ENCODE results near the gene SLC30A4. TPM values are rescaled to one million over a fixed set of nuclear protein-coding genes. Genes with fewer than 3 reads are reported as not detected.

SLC30A4 gene
- polyA plus RNA-seq, 3 donors = 0.05 to 0.21 (median 0.17) TPM

DNA sequence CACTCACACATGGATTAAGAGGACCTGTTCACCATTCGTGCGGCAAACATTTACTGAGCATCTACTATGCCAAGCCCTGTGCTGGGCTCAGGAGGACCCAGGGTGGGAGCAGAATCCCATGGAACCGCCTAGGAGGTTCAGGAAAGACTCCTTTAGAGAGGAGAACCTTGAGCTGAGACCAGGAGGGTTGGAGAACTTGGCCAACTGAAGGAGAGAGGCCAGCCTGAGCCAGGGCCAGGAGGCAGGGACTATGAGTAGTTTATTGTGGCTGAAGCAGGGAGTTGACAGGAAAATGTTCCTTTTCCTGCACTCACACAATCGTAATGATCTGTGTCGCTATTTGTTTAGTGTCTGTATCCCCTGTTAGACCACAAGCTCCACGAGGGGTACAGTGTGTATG is 71.3 kb downstream of the SLC30A4 start:
- 87% methylated on average over 3 of the region's 6 CpGs for WGBS (ENCODE audit: insufficient coverage)
- Histone ChIP-seq H3K36me3 (replicated peaks in 1 of 2; ENCODE audit: control insufficient read depth in 1 of 2, insufficient read depth in 2 of 2, low read length in 2 of 2) (no peaks in the 10 kb centered on the region), H2AFZ (ENCODE audit: insufficient read depth, low read depth, low read length, poor library complexity, severe bottlenecking) (no peak overlapping the region), H3K9me3 (replicated peaks in 1 of 2; ENCODE audit: control insufficient read depth in 1 of 2, insufficient read depth in 1 of 2, low read length in 2 of 2) (no peaks in the 10 kb centered on the region), H3K27ac (ENCODE audit: low read depth in 1 of 2, low read length in 2 of 2) (no peak overlapping the region), H3K9ac (ENCODE audit: insufficient read depth, low read length, poor library complexity, severe bottlenecking) (no peak overlapping the region), H3K79me2 (ENCODE audit: insufficient read depth, low read length) (no peaks in the 10 kb centered on the region), H3K27me3 (ENCODE audit: control insufficient read depth in 2 of 2, insufficient read depth in 2 of 2, low read length in 2 of 2) (peaks cover 0 to 7% of the 10 kb centered on the region in 2 donors), H4K20me1 (ENCODE audit: insufficient read depth, low read length) (no peaks in the 10 kb centered on the region), H3K4me1 (ENCODE audit: control insufficient read depth in 1 of 2, insufficient read depth in 2 of 2, low read length in 2 of 2) (peaks cover 39 to 47% of the 10 kb centered on the region in 2 donors), H3K4me2 (replicated peaks; ENCODE audit: extremely low read depth, low read length, poor library complexity, severe bottlenecking) (no peak overlapping the region), H3K4me3 (replicated peaks in 1 of 3; ENCODE audit: low read depth in 2 of 3, low read length in 3 of 3) (no peak overlapping the region)
- H3K9me3 Mint-ChIP-seq = peaks cover 0 to 2% (median 0%) of the 10 kb centered on the region in 7 donors
- peaks cover 3 to 25% of the 10 kb centered on the region in 2 donors for H3K36me3 Mint-ChIP-seq
- peaks cover 60% of the 10 kb centered on the region for H3K4me1 Mint-ChIP-seq
- TF ChIP-seq, protein P1, sequence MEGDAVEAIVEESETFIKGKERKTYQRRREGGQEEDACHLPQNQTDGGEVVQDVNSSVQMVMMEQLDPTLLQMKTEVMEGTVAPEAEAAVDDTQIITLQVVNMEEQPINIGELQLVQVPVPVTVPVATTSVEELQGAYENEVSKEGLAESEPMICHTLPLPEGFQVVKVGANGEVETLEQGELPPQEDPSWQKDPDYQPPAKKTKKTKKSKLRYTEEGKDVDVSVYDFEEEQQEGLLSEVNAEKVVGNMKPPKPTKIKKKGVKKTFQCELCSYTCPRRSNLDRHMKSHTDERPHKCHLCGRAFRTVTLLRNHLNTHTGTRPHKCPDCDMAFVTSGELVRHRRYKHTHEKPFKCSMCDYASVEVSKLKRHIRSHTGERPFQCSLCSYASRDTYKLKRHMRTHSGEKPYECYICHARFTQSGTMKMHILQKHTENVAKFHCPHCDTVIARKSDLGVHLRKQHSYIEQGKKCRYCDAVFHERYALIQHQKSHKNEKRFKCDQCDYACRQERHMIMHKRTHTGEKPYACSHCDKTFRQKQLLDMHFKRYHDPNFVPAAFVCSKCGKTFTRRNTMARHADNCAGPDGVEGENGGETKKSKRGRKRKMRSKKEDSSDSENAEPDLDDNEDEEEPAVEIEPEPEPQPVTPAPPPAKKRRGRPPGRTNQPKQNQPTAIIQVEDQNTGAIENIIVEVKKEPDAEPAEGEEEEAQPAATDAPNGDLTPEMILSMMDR (IDR thresholded peaks at IDR 0.05) = no peak
- H3K27ac Mint-ChIP-seq = peak overlapping the region in 4 of 7 donors; percentile 38 to 76 (median 44)
- no peak for DNase-seq
- H3K4me3 Mint-ChIP-seq = no peak overlapping the region
- H3K27me3 Mint-ChIP-seq (ENCODE audit: low read depth in 3 of 3) = peaks cover 27 to 39% (median 37%) of the 10 kb centered on the region in 3 donors
- intact Hi-C loops (cut with micrococcal nuclease) = loop anchor here (5.0 to 10.0 kb wide), 2 partner anchors 726 to 729 kb away; no protein-coding TSS in a partner anchor

DNA sequence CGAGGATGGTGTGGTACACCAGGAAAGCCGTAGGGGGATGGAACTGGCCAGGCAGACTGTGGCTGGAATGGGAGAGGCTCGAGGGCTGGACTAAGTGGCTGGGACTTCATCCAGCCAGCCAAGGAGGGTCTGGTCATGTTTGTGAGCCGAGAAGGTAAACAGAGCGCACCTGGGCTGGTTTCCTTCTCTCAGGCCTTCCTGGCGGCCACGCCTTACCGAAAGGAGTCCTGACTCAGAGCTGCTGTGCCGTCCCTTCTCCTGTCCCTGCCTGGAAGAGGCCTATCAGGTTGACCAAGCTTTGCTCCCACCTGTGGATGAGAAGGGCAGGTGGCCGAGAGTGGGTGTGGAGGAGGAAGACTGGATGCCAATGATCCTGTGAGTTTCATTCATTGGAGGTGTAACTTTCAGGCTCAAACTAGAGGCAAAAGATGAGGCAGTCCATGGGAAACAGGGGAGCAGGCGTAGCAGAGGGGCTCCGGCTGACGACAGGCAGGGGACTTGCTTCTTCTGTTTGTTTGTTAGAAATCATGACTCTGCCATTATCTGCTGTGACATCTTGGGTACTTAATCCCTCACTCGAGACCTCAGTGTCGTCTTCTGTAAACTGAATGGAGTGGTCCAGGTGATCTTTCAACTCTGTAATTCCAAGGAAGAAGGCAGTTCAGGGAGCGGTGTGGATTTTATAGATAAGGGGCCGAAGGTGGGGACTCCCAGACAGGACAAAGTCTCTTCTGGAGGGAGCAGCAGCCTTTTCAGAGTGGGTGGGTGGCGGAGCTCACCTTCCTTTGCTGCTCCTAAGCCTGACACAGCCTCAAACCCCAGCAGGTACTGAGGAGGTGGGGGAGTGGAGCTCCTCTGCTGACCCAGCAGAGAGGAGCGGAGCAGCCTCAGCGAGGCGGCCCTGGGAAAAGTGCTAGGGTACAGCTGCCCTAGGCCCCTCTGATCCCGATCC is 72.4 kb downstream of the SLC30A4 start:
- peaks cover 0 to 2% (median 0%) of the 10 kb centered on the region in 7 donors for H3K9me3 Mint-ChIP-seq
- Histone ChIP-seq H3K4me1 (ENCODE audit: control insufficient read depth in 1 of 2, insufficient read depth in 2 of 2, low read length in 2 of 2) (peaks cover 37 to 46% of the 10 kb centered on the region in 2 donors), H3K27me3 (ENCODE audit: control insufficient read depth in 2 of 2, insufficient read depth in 2 of 2, low read length in 2 of 2) (peaks cover 0 to 7% of the 10 kb centered on the region in 2 donors), H4K20me1 (ENCODE audit: insufficient read depth, low read length) (no peaks in the 10 kb centered on the region), H3K9me3 (replicated peaks in 1 of 2; ENCODE audit: control insufficient read depth in 1 of 2, insufficient read depth in 1 of 2, low read length in 2 of 2) (no peaks in the 10 kb centered on the region), H3K27ac (ENCODE audit: low read depth in 1 of 2, low read length in 2 of 2) (no peak overlapping the region), H3K79me2 (ENCODE audit: insufficient read depth, low read length) (no peaks in the 10 kb centered on the region), H3K36me3 (replicated peaks in 1 of 2; ENCODE audit: control insufficient read depth in 1 of 2, insufficient read depth in 2 of 2, low read length in 2 of 2) (no peaks in the 10 kb centered on the region), H2AFZ (ENCODE audit: insufficient read depth, low read depth, low read length, poor library complexity, severe bottlenecking) (no peak overlapping the region), H3K4me3 (replicated peaks in 1 of 3; ENCODE audit: low read depth in 2 of 3, low read length in 3 of 3) (no peak overlapping the region), H3K4me2 (replicated peaks; ENCODE audit: extremely low read depth, low read length, poor library complexity, severe bottlenecking) (no peak overlapping the region), H3K9ac (ENCODE audit: insufficient read depth, low read length, poor library complexity, severe bottlenecking) (no peak overlapping the region)
- H3K27me3 Mint-ChIP-seq (ENCODE audit: low read depth in 3 of 3) = peaks cover 27 to 39% (median 37%) of the 10 kb centered on the region in 3 donors
- H3K4me1 Mint-ChIP-seq = peaks cover 59% of the 10 kb centered on the region
- peak overlapping the region in 6 of 7 donors; percentile 44 to 95 (median 90) for H3K27ac Mint-ChIP-seq
- H3K4me3 Mint-ChIP-seq = peak overlapping the region in 1 of 2 donors; percentile 66
- intact Hi-C loops (cut with micrococcal nuclease) = loop anchor here (5.0 to 10.0 kb wide), 2 partner anchors 725 to 728 kb away; no protein-coding TSS in a partner anchor
- TF ChIP-seq, protein P1 (IDR thresholded peaks at IDR 0.05) = no peak
- no peak for DNase-seq
- H3K36me3 Mint-ChIP-seq = peaks cover 3 to 25% of the 10 kb centered on the region in 2 donors
- 98% methylated on average over 15 of the region's 22 CpGs for WGBS (ENCODE audit: insufficient coverage)
